ENCODE data around the gene GNAI3. TPM values are rescaled to one million over a fixed set of nuclear protein-coding genes. Genes with fewer than 3 reads are reported as not detected.

The GNAI3 gene
- total RNA-seq, 6 experiments from 2014 or later = 10.6 to 11.7 (median 11.2) TPM

DNA sequence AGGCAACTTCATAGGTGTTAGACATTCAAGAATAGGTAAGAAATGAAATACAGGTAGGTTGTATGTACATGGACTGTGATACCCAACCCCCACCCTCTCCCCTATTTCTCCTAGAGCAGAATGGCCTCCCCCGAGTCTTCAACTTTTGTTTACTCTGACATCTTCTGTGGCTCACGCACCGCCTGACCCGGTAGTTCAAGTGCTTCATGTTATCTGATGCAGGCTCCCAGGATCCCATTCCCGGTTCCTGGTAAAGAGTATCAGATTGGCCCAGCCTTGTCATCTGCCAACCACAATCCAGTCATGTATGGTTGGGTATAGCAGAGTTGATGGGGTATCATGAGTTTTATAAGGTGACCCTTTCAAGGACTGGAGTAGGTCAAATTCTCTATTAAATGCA is 9.1 kb downstream of the GNAI3 start:
- Mint-ChIP-seq H3K4me3 (no peak overlapping the region), H3K36me3 (ENCODE audit: low read depth) (peaks cover 13% of the 10 kb centered on the region; the same call in 1 of the 2 replicates), H3K27me3 (ENCODE audit: insufficient read depth) (no peaks in the 10 kb centered on the region), H3K4me1 (ENCODE audit: low read depth) (peaks cover 77% of the 10 kb centered on the region), H3K27ac (no peak overlapping the region), H3K9me3 (no peaks in the 10 kb centered on the region)
- TF ChIP-seq, protein P1, sequence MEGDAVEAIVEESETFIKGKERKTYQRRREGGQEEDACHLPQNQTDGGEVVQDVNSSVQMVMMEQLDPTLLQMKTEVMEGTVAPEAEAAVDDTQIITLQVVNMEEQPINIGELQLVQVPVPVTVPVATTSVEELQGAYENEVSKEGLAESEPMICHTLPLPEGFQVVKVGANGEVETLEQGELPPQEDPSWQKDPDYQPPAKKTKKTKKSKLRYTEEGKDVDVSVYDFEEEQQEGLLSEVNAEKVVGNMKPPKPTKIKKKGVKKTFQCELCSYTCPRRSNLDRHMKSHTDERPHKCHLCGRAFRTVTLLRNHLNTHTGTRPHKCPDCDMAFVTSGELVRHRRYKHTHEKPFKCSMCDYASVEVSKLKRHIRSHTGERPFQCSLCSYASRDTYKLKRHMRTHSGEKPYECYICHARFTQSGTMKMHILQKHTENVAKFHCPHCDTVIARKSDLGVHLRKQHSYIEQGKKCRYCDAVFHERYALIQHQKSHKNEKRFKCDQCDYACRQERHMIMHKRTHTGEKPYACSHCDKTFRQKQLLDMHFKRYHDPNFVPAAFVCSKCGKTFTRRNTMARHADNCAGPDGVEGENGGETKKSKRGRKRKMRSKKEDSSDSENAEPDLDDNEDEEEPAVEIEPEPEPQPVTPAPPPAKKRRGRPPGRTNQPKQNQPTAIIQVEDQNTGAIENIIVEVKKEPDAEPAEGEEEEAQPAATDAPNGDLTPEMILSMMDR (IDR thresholded peaks at IDR 0.05) = no peak
- no peak for DNase-seq

DNA sequence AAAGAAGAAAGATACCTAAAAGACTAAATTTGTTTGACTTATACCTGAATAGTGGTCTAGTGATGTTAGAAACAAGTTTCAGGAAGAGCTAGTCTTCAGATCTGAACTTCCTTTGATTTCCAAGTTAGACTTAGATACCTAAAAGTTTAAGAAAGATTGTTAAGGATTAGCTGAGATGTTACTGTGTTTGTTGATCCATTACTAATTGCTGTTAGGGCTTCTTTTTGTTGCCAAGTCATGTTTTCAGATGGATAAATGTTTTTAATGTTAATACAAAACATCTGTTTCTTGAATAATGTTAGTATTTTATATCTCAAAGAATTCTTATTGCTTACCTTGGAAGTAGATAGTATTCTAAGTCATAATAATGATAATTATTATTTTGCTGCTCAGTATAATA is 11.6 kb downstream of the GNAI3 start:
- Mint-ChIP-seq H3K27me3 (ENCODE audit: insufficient read depth) (no peaks in the 10 kb centered on the region), H3K4me1 (ENCODE audit: low read depth) (peaks cover 82% of the 10 kb centered on the region), H3K36me3 (ENCODE audit: low read depth) (peaks cover 4% of the 10 kb centered on the region; the same call in 1 of the 2 replicates), H3K27ac (peak overlapping the region; percentile 77), H3K9me3 (no peaks in the 10 kb centered on the region), H3K4me3 (no peak overlapping the region)
- TF ChIP-seq, protein P1 (IDR thresholded peaks at IDR 0.05) = no peak
- DNase-seq = peak; percentile 27

DNA sequence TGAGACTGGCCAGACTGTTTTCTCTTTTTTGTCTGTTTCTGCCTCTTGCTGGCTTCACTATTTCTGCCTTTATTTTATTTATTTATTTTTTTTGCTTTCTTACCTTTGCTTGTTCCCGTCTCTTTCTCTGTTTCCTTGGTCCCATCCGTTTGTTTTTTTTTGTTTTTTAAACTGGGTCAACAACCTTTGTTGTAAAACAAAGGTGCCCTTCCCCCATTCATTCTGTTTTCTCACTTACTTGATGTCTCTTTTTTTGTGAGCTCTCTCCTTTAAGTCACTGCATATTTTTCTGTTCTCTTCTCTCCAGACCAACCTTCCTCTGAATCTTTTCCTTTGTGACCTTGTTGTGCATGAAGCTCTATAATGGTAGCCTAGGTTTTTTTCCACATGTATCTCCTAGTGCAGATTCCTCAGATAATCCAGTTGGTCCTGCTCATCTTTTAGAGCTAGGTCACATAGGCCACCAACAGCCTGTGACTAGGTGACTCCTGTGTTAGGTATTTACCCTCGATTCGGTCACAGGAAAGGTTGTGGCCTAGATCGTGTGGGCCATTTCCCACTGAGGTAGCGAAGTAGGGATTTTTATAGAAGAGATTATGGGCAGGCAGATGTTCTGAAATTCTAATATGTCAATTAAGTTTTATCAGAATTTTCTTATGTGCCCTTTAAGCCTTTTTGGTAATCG is 15.9 kb downstream of the GNAI3 start:
- Mint-ChIP-seq H3K4me1 (ENCODE audit: low read depth) (peaks cover 77% of the 10 kb centered on the region), H3K9me3 (no peaks in the 10 kb centered on the region)

DNA sequence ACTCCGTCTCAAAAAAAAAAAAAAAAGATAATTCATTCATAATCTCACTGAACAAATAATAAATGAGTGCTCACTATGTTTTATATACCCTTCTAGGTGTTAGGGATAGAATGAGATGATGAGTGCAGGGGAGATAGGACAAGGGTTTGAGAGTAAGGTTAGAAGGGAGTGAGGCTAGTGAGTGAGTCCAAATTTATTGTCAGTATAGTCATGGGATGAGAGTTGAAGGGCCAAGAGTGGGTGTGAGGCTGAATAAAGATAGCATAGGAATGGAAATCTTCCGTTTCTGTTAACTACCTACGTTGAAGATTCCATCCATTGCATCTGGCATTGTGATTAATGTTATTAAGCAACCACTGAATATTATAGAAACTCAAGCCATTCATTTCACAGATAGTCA is 16.8 kb downstream of the GNAI3 start:
- no peaks in the 10 kb centered on the region for H3K27me3 Mint-ChIP-seq (ENCODE audit: insufficient read depth)
- peaks cover 68% of the 10 kb centered on the region for H3K4me1 Mint-ChIP-seq (ENCODE audit: low read depth)
- DNase-seq = no peak
- peaks cover 5% of the 10 kb centered on the region for H3K36me3 Mint-ChIP-seq (ENCODE audit: low read depth)
- no peaks in the 10 kb centered on the region for H3K9me3 Mint-ChIP-seq
- H3K27ac Mint-ChIP-seq = no peak overlapping the region
- no peak overlapping the region for H3K4me3 Mint-ChIP-seq
- TF ChIP-seq, protein P1 (IDR thresholded peaks at IDR 0.05) = no peak

More for the DNA sequence above, 15.9 kb downstream of the GNAI3 start:
- no peak for DNase-seq
- no peaks in the 10 kb centered on the region for H3K27me3 Mint-ChIP-seq (ENCODE audit: insufficient read depth)
- no peak overlapping the region for H3K4me3 Mint-ChIP-seq
- peak overlapping the region; percentile 41; the same call in 1 of the 2 replicates for H3K27ac Mint-ChIP-seq
- TF ChIP-seq, protein P1 (IDR thresholded peaks at IDR 0.05) = no peak
- H3K36me3 Mint-ChIP-seq (ENCODE audit: low read depth) = peaks cover 5% of the 10 kb centered on the region

DNA sequence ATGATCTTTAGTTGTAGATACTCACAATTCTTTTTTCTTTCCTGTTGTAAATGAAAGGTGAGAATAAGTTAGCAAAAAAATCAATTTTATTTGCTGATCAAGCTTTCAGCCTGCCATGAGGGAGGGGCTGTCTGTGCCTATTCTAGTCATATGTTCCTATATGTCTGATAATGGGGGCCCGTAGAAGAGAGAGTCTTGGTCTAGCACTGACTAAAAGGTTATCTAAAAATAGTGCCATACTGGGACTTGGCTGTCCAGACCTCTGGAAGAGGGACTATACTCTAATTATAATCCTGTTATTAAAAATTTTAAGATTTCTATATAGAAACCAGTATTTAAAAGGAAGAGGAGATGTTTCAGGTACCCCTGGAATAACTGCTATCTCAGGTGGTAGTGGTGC is 18.6 kb downstream of the GNAI3 start:
- no peaks in the 10 kb centered on the region for H3K27me3 Mint-ChIP-seq (ENCODE audit: insufficient read depth)
- no peaks in the 10 kb centered on the region for H3K9me3 Mint-ChIP-seq
- H3K4me3 Mint-ChIP-seq = no peak overlapping the region
- H3K27ac Mint-ChIP-seq = no peak overlapping the region
- no peak for DNase-seq
- TF ChIP-seq, protein P1 (IDR thresholded peaks at IDR 0.05) = no peak
- H3K36me3 Mint-ChIP-seq (ENCODE audit: low read depth) = peaks cover 5% of the 10 kb centered on the region
- H3K4me1 Mint-ChIP-seq (ENCODE audit: low read depth) = peaks cover 54% of the 10 kb centered on the region

Data from HFFc6 (cell line).